Mammary epithelial cell (primary cell): ENCODE results near the gene MID1.

Experiments
- CTCF ChIP-seq, 2 donors: IDR thresholded peaks in 1 of 2; conservative IDR thresholded peaks in 1 of 2; 2 replicates each; pipeline ENCODE4 v1.5.1; 2011 to 2012; ENCODE audit warnings: inconsistent platforms in 2 of 2, low read length in 2 of 2, mild to moderate bottlenecking in 2 of 2, control low read depth in 1 of 2, low read depth in 1 of 2; ENCODE audit not compliant: insufficient read depth in 1 of 2; ENCODE audit errors: extremely low read depth in 1 of 2
- EZH2 ChIP-seq: IDR thresholded peaks from 2 replicates; pipeline ENCODE4 v1.6.1; 2012; ENCODE audit warnings: low read length, inconsistent platforms, borderline replicate concordance

- TF ChIP-seq CTCF (conservative IDR thresholded peaks at IDR 0.05 in 1 of 2, IDR thresholded peaks at IDR 0.05 in 1 of 2; ENCODE audit: extremely low read depth in 1 of 2, insufficient read depth in 1 of 2, low read depth in 1 of 2, low read length in 2 of 2) (no peak), EZH2 (no peak)
Measured at GRCh38 chrX:10512258-10512657, 108.1 kb downstream of the MID1 start.
